Endothelial cell (in vitro differentiated cells): ENCODE measurements around the gene CDKAL1. TPM values are rescaled to one million over a fixed set of nuclear protein-coding genes. Genes with fewer than 3 reads are reported as not detected.

ENCODE experiments used
- DNase-seq: peaks from one replicate; pipeline ENCODE4 v3.0.0; 2021; ENCODE audit warnings: low spot score
- H3K27ac Mint-ChIP-seq: one replicate; pipeline ENCODE4 v1.8.0; 2021; ENCODE audit warnings: mixed read lengths, inconsistent platforms; ENCODE audit not compliant: unreplicated experiment
- H3K27me3 Mint-ChIP-seq: one replicate; pipeline ENCODE4 v1.8.0; 2021; ENCODE audit warnings: mild to moderate bottlenecking, moderate library complexity, mixed read lengths, inconsistent platforms; ENCODE audit not compliant: unreplicated experiment
- H3K36me3 Mint-ChIP-seq: one replicate; pipeline ENCODE4 v1.8.0; 2021; ENCODE audit warnings: mild to moderate bottlenecking, low read depth, mixed read lengths, inconsistent platforms; ENCODE audit not compliant: unreplicated experiment
- H3K4me1 Mint-ChIP-seq: one replicate; pipeline ENCODE4 v1.8.0; 2021; ENCODE audit warnings: mild to moderate bottlenecking, mixed read lengths, inconsistent platforms; ENCODE audit not compliant: unreplicated experiment
- H3K4me3 Mint-ChIP-seq: one replicate; pipeline ENCODE4 v1.8.0; 2021; ENCODE audit warnings: mild to moderate bottlenecking, mixed read lengths, inconsistent platforms; ENCODE audit not compliant: unreplicated experiment
- H3K9me3 Mint-ChIP-seq: one replicate; pipeline ENCODE4 v1.8.0; 2021; ENCODE audit warnings: mixed read lengths, inconsistent platforms; ENCODE audit not compliant: unreplicated experiment
- total RNA-seq: library from RNA; stranded (reverse); fragmentation: NEBNext Ultra II Directional; extraction: Animal tissue kit (Norgen Biotek cat#: 25700); gene quantifications from one replicate; pipeline ENCODE4 v1.2.1, GENCODE V29; 2021; ENCODE audit not compliant: unreplicated experiment
- TF ChIP-seq, protein P1 (sequence below): fragments of 200-600 bp; sonication (generic); IDR thresholded peaks from one replicate; pipeline ENCODE4 v1.5.0; 2021; ENCODE audit warnings: antibody characterized with exemption; ENCODE audit not compliant: unreplicated experiment

CDKAL1 gene
- total RNA-seq, 1 donor from 2014 or later = 43.9 TPM

- Mint-ChIP-seq H3K36me3 (no peaks in the 10 kb centered on the region), H3K27me3 (no peaks in the 10 kb centered on the region), H3K27ac (no peak overlapping the region), H3K4me1 (peaks cover 6% of the 10 kb centered on the region), H3K9me3 (no peaks in the 10 kb centered on the region), H3K4me3 (no peak overlapping the region)
- DNase-seq = no peak
- TF ChIP-seq, protein P1, sequence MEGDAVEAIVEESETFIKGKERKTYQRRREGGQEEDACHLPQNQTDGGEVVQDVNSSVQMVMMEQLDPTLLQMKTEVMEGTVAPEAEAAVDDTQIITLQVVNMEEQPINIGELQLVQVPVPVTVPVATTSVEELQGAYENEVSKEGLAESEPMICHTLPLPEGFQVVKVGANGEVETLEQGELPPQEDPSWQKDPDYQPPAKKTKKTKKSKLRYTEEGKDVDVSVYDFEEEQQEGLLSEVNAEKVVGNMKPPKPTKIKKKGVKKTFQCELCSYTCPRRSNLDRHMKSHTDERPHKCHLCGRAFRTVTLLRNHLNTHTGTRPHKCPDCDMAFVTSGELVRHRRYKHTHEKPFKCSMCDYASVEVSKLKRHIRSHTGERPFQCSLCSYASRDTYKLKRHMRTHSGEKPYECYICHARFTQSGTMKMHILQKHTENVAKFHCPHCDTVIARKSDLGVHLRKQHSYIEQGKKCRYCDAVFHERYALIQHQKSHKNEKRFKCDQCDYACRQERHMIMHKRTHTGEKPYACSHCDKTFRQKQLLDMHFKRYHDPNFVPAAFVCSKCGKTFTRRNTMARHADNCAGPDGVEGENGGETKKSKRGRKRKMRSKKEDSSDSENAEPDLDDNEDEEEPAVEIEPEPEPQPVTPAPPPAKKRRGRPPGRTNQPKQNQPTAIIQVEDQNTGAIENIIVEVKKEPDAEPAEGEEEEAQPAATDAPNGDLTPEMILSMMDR = no peak
Observed at GRCh38 chr6:20629509-20629908, 95.3 kb downstream of the CDKAL1 start.

DNA sequence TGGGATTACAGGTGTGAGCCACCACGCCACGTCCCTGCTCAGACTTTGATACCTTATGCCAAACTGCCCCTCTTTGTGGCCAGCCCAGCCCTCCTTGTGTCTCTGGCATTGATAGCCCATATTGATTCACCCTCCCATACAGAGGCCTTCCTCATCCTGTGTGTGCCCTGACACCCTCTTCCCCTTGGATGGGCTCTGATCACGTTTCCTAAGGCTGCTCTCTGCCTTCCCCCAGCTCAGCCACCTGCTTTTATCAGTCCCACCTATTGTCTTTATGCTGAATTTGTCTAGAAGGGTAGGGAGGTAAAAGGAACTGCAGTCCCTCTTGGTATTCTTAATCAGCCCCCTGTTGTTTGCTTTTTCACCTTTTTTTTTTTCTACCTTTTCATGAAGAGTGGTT lies 95.9 kb downstream of the CDKAL1 start:
- DNase-seq = no peak
- peaks cover 9% of the 10 kb centered on the region for H3K4me1 Mint-ChIP-seq
- H3K36me3 Mint-ChIP-seq = no peaks in the 10 kb centered on the region
- H3K9me3 Mint-ChIP-seq = no peaks in the 10 kb centered on the region
- no peak overlapping the region for H3K27ac Mint-ChIP-seq
- no peak overlapping the region for H3K4me3 Mint-ChIP-seq
- TF ChIP-seq, protein P1 = no peak
- H3K27me3 Mint-ChIP-seq = no peaks in the 10 kb centered on the region

- Mint-ChIP-seq H3K27ac (no peak overlapping the region), H3K36me3 (no peaks in the 10 kb centered on the region), H3K4me3 (no peak overlapping the region), H3K4me1 (peaks cover 10% of the 10 kb centered on the region), H3K9me3 (no peaks in the 10 kb centered on the region), H3K27me3 (no peaks in the 10 kb centered on the region)
- TF ChIP-seq, protein P1 = no peak
- DNase-seq = no peak
Observed at GRCh38 chr6:20630617-20631548, 96.6 kb downstream of the CDKAL1 start.

GRCh38 chr6:20631549-20631924 lies 97.3 kb downstream of the CDKAL1 start:
- H3K9me3 Mint-ChIP-seq = no peaks in the 10 kb centered on the region
- H3K27me3 Mint-ChIP-seq = no peaks in the 10 kb centered on the region
- H3K4me3 Mint-ChIP-seq = no peak overlapping the region
- H3K4me1 Mint-ChIP-seq = peaks cover 10% of the 10 kb centered on the region
- TF ChIP-seq, protein P1 = no peak
- H3K36me3 Mint-ChIP-seq = no peaks in the 10 kb centered on the region
- H3K27ac Mint-ChIP-seq = no peak overlapping the region
- DNase-seq = no peak

GRCh38 chr6:20632696-20633095 lies 98.4 kb downstream of the CDKAL1 start:
- no peak for DNase-seq
- peaks cover 10% of the 10 kb centered on the region for H3K4me1 Mint-ChIP-seq
- H3K9me3 Mint-ChIP-seq = no peaks in the 10 kb centered on the region
- no peaks in the 10 kb centered on the region for H3K27me3 Mint-ChIP-seq
- no peak overlapping the region for H3K27ac Mint-ChIP-seq
- TF ChIP-seq, protein P1 = no peak
- no peaks in the 10 kb centered on the region for H3K36me3 Mint-ChIP-seq
- H3K4me3 Mint-ChIP-seq = no peak overlapping the region
